GM21717 (cell line): ENCODE results near the gene PLA2G12A.

ENCODE experiments used
- ATAC-seq: cut with Tn5 transposase; IDR thresholded peaks from one replicate; pipeline ENCODE4 v1.9.1; 2021; ENCODE audit warnings: mild to moderate bottlenecking, moderate library complexity; ENCODE audit not compliant: unreplicated experiment

PLA2G12A gene

DNA sequence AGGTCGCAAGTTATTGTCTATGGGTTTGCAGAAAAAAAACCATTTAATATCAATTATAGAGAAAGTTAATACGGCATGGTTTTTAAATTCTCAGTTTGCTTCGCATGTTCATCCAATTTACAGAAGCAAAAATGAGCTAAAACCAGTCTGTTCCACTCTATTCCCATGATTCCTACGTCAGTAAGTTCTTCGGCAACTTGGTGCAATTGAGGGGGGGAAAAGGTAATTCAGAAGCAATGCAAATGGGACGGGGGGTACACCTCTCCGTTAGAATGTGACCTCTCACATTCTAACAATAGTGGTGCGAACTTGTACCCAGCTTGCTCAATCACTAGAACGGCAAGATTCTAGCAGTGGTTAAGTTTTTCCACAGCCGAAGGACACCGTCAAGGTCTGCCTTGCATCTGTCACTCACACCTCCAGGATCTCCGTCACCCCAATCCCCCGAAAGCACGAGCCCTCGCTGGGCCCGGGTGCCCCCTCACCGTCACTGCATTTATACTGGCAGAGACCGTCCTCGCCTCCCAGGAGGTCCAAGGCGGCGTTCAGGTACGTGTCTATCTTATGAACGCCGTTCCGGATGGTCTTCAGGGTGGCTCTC is 653 bp downstream of the PLA2G12A start:
- ATAC-seq, result no peak

DNA sequence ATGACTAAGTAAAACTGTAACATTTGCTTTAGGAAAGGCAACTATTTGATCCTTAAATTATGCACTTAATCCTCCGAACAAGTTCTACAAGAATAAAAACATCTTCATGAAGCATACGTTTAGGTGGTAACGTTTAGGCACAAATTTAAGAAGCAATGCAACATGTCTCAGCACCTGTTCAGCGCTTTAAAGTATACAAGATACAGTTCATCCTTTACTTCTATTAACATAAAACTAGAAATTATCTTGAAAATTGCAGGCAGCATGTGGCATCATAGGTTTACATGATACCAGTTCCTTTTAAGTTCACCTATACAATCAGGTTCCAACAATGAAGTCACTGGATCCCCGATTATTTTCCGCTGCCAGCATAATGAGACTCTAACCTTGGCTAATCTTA is 1.5 kb downstream of the PLA2G12A start:
- no peak for ATAC-seq

DNA sequence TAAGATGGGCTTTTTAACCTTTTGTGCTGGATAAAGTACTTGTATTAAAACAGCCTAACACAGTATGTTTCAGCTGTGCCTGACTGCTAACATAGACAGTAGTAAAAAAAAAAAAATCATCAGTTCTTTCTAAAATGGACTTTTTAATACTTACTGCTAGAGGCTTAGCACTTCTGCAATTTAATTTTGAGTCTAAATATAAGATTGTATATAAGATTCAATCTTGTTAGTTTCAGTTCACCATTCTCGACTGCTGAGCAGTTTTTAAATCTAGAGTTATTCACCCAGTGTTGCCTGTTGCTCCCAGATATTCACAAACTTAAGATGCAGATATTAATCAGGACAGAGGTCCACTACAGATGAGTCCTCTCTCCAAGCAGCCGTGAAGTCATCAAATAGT is 6.8 kb downstream of the PLA2G12A start:
- ATAC-seq, result no peak

DNA sequence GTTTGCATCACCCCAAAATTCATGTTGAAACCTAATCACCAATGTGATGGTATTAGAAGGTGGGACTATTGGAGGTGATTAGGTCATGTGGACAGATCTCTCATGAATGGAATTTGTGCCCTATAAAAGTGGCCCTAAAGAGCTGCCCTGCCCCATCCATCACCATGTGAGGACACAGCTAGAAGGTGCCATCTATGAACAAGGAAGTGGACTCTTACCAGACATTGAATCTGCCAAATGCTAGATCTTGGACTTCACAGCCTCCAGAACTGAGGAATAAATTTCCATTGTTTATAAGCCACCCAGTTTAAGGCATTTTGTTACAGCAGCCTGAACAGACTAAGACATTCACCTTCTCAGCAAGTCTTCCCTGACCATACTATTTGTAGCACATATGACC is 7.5 kb downstream of the PLA2G12A start:
- ATAC-seq, result no peak

DNA sequence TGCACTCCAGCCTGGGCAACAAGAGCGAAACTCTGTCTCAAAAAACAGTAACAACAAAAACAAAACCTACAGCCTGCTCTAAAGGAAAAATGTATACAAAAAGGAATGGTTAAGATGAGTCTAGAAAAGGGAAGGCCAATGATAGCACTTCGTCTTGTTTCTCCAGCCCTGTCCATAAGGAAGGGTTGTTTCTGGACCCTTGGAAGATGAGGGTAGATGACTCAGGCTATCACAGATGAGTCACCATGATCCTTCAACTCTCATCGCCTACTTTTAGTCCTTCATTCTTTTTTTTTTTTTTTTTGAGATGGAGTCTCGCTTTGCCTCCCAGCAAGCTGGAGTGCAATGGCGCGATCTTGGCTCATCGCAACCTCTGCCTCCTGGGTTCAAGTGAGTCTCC is 8.8 kb downstream of the PLA2G12A start:
- no peak for ATAC-seq

DNA sequence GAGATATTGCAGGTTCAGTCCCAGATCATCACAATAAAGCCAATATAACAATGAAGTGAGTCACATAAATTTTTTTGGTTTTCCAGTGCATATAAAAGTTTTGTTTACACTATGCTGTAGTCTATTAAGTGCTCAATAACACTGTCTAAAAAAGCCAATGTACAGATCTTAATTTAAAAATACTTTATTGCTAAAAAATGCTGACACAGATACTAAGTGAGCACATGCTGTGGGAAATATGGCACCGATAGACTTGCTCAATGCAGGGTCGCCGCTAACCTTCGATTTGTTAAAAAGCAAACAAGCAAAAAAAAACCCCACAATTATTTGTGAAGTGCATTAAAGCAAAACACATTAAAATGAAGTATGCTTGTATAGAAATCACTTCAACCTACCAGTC is 10.3 kb downstream of the PLA2G12A start:
- ATAC-seq, result no peak

DNA sequence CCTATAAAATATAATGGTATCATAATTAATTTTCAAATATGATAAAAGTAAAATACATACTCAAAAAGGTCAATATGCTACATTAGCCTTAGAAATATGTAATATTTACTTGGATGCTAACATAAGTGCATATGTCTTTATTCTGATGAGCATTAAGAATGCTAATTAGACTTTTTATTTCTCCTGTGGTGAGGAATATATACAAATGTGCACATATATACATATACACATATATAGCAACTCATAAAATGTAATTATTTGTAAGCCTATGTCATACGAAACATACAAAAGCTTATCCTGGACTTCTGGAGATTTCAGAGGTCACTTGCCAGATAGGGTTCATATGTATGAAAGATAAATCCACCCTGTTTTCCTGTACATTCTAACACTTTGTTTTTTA is 11.1 kb downstream of the PLA2G12A start:
- no peak for ATAC-seq

DNA sequence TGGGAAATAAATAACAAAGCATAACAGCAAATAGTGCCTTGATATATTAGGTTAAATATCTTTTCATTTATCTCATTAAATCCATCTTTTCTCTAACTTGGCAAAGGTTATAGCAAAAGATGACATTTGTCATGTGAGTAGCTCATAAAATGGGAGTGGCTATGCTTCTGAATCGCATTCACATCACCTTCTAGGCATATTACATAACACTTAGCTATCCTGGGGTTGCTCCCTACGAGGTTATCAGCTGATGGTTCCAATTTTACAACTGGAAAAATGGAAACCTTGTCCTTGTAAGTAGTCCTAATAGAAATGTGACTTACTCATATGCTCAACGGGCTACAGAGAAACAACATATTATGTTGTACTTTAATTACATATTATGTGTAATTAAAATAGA is 16.4 kb downstream of the PLA2G12A start:
- ATAC-seq, result no peak

DNA sequence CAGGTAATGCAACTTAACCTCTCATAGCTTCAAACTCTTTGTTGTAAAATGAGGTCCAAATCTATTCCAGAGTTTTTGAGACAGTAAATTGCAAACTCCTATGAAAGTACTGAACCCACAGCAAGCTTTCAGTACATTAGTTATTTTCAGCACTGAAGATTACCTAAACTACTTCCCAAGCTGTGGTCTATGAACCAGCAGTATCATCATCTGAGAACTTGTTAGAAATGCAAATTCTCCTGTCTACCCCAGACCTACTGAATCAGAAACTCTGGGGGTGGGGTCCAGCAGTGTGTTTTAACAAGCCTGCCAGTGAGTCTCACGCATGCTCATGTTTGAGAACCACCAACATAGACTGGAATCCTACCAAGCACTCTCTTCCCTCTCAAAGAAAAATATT is 20.9 kb downstream of the PLA2G12A start:
- peak; percentile 98 for ATAC-seq

DNA sequence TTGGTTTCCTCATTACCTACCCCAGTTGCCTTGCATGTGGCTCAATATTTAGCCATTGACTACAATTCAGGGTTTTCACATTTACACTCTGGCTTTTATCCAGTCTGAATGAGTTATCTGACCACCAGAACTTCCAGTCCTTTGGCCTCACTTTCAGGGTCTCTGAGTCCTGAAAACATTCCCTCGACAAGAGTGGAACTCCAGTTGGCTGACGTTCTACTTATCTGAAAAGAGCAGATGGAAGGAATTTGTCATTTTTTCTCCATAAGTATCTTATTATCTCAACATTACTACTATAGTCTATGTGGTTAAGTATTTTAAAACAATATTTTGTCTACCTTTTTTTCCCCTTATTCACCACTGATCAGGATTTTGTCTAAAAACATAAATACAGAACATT is 21.4 kb downstream of the PLA2G12A start:
- no peak for ATAC-seq

DNA sequence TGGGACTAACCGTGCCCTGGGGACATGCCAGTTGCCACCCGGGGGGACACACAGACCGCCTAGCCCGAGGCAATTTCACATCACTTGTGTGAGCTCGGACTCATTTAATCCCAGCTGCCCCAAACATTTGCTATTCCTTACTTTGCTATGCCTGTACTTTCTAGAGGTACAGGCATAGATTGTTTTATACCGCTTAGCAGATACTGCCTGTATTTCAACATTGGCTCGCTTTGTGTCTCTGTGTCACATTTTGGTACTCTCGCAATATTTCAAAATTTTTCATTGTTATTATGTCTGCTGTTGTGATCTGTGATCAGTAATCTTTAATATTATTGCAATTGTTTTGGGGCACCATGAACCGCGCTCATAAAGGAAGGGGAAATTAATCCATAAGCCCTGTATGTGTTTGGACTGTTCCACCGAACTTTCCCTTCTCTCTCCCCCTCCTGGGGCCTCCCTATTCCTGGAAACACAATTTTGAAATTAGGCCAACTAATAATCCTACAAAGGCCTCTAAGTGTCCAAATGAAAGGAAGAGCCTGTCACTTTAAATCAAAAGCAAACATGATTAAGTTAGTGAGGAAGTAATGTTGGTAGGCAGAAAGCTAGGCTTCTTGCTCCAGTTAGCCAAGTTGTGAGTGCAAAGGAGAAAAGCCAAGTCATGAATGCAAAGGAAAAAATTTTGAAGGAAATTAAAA is 26.1 kb downstream of the PLA2G12A start:
- no peak for ATAC-seq

DNA sequence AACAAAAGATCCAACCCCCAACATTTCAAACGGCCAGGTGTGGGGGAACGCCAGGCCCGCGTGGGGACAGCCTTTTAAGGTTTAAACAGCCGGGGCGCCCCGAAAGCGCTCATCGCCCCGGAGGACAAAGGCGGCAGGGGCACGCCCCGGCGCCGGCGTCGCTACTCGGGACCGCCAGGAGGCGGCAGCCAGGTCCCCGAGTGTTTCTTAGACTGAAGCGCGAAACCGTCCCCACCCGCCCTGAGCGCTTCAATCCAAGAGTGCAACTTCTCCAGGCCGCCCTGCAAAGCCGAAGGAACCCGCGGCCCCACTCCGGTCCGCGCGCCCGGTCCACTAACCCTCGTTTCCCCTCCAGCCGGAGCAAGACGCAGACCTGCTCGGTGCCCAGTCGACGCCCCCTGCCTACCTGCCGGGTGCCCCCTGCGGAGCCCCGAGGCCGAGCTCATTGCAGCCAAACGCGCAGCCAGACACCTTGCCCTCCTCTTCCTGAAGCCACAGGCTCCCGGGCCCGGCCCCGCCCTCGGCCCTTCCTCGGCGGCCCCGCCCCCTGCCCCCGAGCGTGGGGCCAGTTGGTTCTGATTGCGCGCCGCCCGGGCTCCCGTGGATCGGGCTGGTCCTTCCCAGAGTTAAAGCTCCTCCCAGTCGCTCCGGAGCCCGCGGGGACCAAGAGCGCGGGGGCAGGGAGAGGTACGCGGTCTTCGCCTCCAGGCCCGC is 26.8 kb downstream of the PLA2G12A start, which contains the start of gene CASP6:
Gene CASP6, minus strand, starts transcription at position 496 of the 714 bp plus-strand sequence. Its CDS starts 50 bp downstream, at position 446.
- ATAC-seq, result peak; percentile 79

DNA sequence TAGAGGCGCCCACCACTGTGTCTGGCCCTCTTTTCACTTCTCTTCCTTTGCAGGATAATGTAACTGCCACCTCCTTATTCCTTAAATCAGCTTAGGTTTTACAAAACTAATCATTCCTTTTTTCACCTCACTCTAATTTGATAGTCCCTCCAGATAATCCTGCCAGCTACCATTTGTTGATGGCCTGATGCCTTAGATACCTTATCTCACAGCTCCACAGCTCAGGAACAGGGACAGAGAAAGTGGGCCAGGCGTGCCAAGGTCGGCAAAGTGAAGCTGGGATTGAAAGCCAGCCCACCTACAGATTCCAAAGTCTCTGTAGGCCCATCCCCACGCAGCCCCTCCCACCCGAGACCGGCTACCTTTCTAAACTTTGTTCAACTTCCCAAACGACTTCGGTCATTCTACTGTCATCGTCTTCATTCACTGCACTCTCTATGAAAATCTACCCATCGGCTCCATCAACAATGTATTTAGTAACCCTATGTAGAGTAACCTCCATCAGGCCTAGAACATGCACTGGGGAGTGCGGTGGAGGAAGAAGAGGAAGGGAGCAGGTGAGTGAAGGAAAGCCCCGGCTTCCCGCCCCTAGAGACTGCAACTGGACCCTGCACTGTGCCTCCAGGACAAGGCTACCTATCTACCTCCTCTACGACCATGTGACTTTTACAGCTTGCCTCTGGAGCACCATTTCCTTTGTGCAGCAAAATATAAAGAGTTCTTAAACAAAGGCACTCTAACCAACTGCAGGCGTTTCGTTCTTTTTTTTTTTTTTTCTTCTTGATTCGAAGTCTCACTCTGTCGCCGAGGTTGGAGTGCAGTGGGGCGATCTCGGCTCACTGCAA is 28.1 kb downstream of the PLA2G12A start:
- ATAC-seq, result no peak

DNA sequence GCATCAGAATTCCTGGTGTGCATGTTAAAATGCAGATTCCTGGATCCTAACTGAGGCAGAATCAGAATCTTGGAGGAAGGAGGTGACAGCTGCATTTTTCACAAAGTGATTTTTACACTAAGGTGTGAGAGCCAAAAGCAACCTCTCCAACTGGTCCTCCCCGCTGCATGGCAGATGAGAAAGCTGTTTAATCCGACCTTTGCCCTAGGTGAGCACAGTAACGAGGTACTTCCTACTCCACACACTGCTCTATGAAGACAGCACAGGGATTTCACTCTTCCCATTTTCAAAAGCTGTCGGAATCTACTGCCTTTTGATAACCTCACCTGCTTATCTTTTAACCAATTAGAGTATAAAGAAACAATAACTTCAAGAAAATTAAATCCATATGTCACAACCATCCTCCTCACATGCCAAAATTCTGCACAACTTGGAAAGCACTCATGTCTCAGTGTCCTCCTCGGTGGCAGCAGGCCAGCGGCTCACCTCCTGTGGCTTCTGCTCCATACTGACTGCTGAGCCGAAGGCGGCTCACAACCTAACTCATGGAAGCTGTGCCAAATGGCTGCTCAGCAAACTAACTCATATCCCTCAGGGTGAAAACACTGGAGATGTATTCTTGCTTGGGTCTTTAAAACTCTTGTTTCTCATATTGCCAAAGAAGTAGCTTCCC is 30.2 kb downstream of the PLA2G12A start:
- ATAC-seq, result no peak

DNA sequence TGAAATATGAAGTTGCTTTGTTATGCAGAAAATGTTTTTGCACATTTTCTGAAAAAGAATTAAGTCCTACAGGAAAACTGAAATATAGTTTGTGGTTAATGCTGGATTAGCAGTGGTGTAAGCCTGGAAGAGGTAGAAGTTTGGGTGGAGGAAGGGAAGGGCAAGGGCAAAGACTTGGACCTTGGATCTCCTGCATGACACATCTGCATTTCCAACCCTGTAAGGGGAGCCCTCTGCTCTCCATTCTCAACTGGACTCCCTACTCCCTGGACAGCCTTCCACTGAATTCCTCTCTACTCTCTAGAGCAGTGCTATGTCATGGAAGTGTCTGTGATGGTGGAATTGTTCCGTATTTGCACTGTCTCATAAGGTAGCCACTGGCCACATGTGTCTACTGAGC is 31.2 kb downstream of the PLA2G12A start:
- ATAC-seq, result no peak

DNA sequence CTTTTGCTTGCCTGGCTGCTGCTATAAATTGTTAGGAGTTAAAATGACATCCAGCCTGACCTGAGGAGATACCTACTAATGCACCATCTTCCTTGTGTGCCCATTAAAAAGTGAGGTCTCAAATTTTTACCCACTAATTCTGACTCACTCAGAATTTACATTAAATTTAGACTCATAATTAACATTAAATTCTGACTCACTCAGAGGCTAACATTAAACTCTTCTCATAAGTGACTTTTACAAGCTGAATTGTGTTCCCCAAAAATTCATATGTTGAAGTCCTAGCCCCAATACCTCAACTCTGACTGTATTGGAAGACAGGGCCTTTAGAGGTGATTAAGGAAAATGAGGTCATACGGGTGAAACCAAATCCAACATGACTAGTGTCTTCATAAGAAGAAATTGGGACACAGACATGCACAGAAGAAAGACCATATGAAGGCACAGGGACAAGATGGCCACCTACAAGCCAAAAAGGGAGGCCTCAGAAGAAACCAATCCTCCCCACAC is 38.4 kb downstream of the PLA2G12A start:
- ATAC-seq, result no peak

DNA sequence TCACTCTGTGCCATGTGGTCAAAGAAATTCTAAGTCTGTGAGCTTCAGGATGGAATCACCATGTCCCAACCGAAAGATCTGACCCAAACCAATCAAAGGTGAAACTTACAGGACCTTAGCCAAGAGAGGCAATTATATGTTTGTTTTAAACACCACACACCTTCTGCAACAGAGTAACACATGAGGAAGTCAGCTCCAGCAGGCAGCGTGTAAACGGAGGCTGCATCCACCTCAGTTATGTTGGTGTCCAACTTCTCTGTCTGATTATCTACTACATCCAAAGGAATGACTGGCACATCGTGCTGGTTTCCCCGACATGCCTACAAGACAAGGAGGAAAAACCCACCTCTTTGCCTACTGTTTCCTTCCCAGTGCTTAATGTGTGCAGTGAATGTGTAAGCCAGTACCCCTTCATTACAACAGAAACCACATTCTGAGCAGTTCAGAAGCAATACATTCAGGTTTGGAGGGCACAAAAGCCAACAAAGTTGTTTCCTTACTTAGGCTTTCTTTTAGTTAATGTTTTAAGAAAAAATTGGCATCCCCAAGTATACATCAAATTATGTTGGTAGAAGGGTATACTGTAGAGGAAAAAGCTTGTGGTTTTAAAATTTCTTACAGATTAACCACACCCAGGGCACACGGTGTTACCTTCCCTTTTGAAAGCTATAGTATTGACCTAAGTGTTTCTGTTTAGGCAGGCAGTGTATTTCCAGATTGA is 39.0 kb downstream of the PLA2G12A start:
- ATAC-seq, result peak; percentile 56

DNA sequence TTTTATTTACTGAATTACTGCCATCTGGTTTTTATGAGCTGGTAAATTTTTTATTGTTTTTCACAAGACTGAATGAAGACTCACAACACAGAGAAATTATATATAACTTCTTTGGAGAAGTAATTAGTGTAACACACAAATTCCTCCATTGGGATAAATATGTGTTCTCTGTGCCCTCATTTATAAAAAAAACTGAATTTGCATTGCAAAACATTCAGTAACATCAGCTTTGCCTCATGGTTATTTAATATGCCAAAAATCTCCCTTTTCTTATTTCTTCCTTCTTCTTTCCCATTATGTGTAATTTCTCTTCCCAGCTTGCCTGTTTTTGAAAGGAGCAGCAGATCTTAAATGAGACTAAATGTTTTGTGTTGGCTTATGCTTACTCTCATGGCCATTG is 45.1 kb downstream of the PLA2G12A start:
- ATAC-seq, result no peak

DNA sequence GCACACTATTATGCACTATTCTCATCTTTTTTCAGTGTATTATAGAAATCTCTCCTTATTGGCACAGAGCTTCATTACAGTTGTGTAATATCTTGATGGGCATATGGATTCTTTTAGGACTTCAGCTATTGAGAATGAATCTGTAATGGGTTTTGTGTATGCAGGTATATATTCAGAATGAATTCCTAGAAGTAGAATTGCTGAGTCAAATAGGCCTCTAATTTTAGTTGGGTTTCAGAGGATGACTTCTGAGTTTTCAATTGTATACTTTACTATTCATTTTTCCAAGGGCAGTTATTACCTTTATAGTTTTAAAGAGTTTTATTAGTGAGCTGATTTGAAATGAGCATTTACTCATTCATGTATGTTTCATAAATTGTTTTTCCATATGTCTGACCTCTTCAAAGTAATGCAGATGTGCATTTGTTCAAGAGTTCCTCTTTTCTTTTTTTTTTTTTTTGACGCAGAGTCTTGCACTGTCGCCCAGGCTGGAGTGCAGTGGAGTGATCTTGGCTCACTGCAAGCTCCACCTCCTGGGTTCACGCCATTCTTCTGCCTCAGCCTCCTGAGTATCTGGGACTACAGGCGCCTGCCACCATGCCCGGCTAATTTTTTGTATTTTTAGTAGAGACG is 46.1 kb downstream of the PLA2G12A start:
- no peak for ATAC-seq
